GM12878 (cell line): Measurements from ENCODE around the gene KCNQ1OT1. TPM values are rescaled to one million over a fixed set of nuclear protein-coding genes. Genes with fewer than 3 reads are reported as not detected.

Experiments
- ATAC-seq: fragments of 200-7000 bp; cut with Tn5 transposase; 3 replicates; pipeline ENCODE4 v1.9.1; 2020; ENCODE audit warnings: mild to moderate bottlenecking, moderate library complexity
- BruUV-seq: library from RNA; stranded (reverse); fragments of 400-500 nt; replicated peaks from 2 replicates; lab custom pipeline; 2021; lab: Mats Ljungman, UMichigan
- CTCF ChIA-PET: fragments of 300-600 bp; sonication (Branson Sonifier 250); formaldehyde crosslinking; extraction: SDS; loops from one replicate; lab custom pipeline; 2021; ENCODE audit warnings: inconsistent platforms; lab: Yijun Ruan, JAX
- POLR2A ChIA-PET: fragments of 350-600 bp; formaldehyde crosslinking; extraction: SDS; loops from one replicate; lab custom pipeline; 2021; ENCODE audit warnings: inconsistent platforms; lab: Charles Lee
- RAD21 ChIA-PET: fragments of 300-600 bp; sonication (Branson Sonifier 250); formaldehyde crosslinking; loops from one replicate; lab custom pipeline; 2023; ENCODE audit warnings: antibody characterized with exemption; ENCODE audit not compliant: unreplicated experiment; lab: Charles Lee
- SMC1A ChIA-PET: fragments of 300-600 bp; sonication (Branson Sonifier 250); formaldehyde crosslinking; loops from one replicate; lab custom pipeline; 2023; ENCODE audit not compliant: unreplicated experiment, uncharacterized antibody; lab: Charles Lee
- DNase-seq: peaks from one replicate; pipeline ENCODE4 v3.0.0-alpha.2; 2011; ENCODE audit warnings: low read depth, low spot score
- FAIRE-seq: peaks from 3 replicates; lab custom pipeline; 2011; peaks lifted over from hg19 to GRCh38; lab: Jason Lieb, UNC
- H2AFZ ChIP-seq: 2 replicates; pipeline ENCODE4 v1.6.0; 2011; ENCODE audit warnings: low read depth, low read length, control low read depth; ENCODE audit not compliant: control insufficient read depth
- H3K27ac ChIP-seq: 2 replicates; pipeline ENCODE4 v1.5.1; 2011; ENCODE audit warnings: control low read depth; ENCODE audit not compliant: control insufficient read depth, insufficient read depth
- H3K27me3 ChIP-seq, 2 experiments: replicated peaks in 1 of 2; 2 replicates each; pipeline versions ENCODE4 v1.6.0 to v1.6.1; 2011; ENCODE audit warnings: low read length in 1 of 2; ENCODE audit not compliant: control insufficient read depth in 2 of 2, insufficient read depth in 2 of 2
- H3K36me3 ChIP-seq, 2 experiments: 2 replicates each; pipeline ENCODE4 v1.5.1; 2011; ENCODE audit warnings: low read length in 1 of 2; ENCODE audit not compliant: control insufficient read depth in 2 of 2, insufficient read depth in 2 of 2
- H3K4me1 ChIP-seq: 2 replicates; pipeline ENCODE4 v1.6.1; 2011; ENCODE audit warnings: mild to moderate bottlenecking, low read length, moderate library complexity, mixed read lengths; ENCODE audit not compliant: control insufficient read depth, insufficient read depth
- H3K4me2 ChIP-seq: 2 replicates; pipeline ENCODE4 v1.6.0; 2011; ENCODE audit warnings: control low read depth; ENCODE audit not compliant: control insufficient read depth, insufficient read depth
- H3K4me3 ChIP-seq: fragments of 200-600 bp; sonication (generic); 2 replicates; pipeline ENCODE4 v1.5.1; 2016
- H3K79me2 ChIP-seq: 2 replicates; pipeline ENCODE4 v1.6.0; 2011; ENCODE audit warnings: low read length; ENCODE audit not compliant: control insufficient read depth, insufficient read depth
- H3K9ac ChIP-seq: 2 replicates; pipeline ENCODE4 v1.8.0; 2011; ENCODE audit warnings: low read length, control low read depth, mixed read lengths; ENCODE audit not compliant: control insufficient read depth, insufficient read depth
- H3K9me3 ChIP-seq: replicated peaks from 3 replicates; pipeline ENCODE4 v1.5.1; 2011; ENCODE audit warnings: mild to moderate bottlenecking, low read length; ENCODE audit not compliant: control insufficient read depth, insufficient read depth
- H4K20me1 ChIP-seq: 2 replicates; pipeline ENCODE4 v1.6.0; 2011; ENCODE audit not compliant: control insufficient read depth, insufficient read depth
- MAX ChIP-seq: IDR thresholded peaks from 2 replicates; pipeline ENCODE4 v1.6.1; 2012; ENCODE audit warnings: low read depth, low read length, improper control_type of control experiment
- ZNF592 ChIP-seq: fragments of 450-650 bp; IDR thresholded peaks from 2 replicates; pipeline ENCODE4 v1.6.1; 2017; ENCODE audit warnings: mild to moderate bottlenecking, moderate library complexity
- WGBS: methylation state at CpG from one replicate; pipeline ENCODE4 v1.1.6; 2016; ENCODE audit warnings: low lambda C conversion rate; ENCODE audit not compliant: insufficient replicate concordance, insufficient coverage; ENCODE audit errors: missing lambda C conversion rate; 5-methylcytosine and 5-hydroxymethylcytosine counted together
- in situ Hi-C: fragments of 300-500 bp; cut with MboI; formaldehyde crosslinking; loops from 9 replicates; pipeline ENCODE4 v1.14.3; 2018; ENCODE audit warnings: mixed read lengths
- intact Hi-C: fragments of 100-400 bp; cut with micrococcal nuclease; formaldehyde crosslinking; loops from one replicate; pipeline ENCODE4 v1.14.2; 2022; ENCODE audit not compliant: unreplicated experiment
- polyA plus RNA-seq, 11 experiments: library from polyadenylated mRNA; depleted of rRNA in 4 of 11; unstranded in 6 of 11; stranded (reverse) in 5 of 11; fragments of >200 nt; fragmentation: Nextera tagmentation in 4 of 11; fragmentation: Illumina TruSeq in 1 of 11; extraction: Ambion mirVana in 4 of 11; extraction: Trizol in 1 of 11; gene quantifications; 1 replicate in 1 of 11; 2 replicates in 10 of 11; pipeline versions ENCODE4 v1.2.1 to v1.2.3, GENCODE V29; 2011 to 2016; ENCODE audit warnings: inconsistent platforms in 2 of 11, missing spikeins in 2 of 11, low read depth in 1 of 11
- total RNA-seq, 4 experiments: library from RNA; depleted of rRNA in 3 of 4; stranded (reverse); fragments of >200 nt in 3 of 4; fragmentation: Illumina TruSeq in 1 of 4; extraction: Trizol in 1 of 4; gene quantifications; 2 replicates each; pipeline versions ENCODE4 v1.2.1 to v1.2.3, GENCODE V29; 2013 to 2021

Gene KCNQ1OT1
- total and polyA plus RNA-seq, 10 of the 15 experiments (the other 5 are each of a cell fraction or from before 2014, with no cell fraction given): 0.02 to 1.6 (median 0.41) TPM

GRCh38 chr11:2590131-2590964, 109.4 kb downstream of the KCNQ1OT1 start:
- Histone ChIP-seq H3K27me3 (no peaks in the 10 kb centered on the region), H3K4me2 (no peak overlapping the region), H3K4me3 (no peak overlapping the region), H3K79me2 (no peaks in the 10 kb centered on the region), H3K27ac (no peak overlapping the region), H2AFZ (no peak overlapping the region), H3K9me3 (no peaks in the 10 kb centered on the region), H4K20me1 (no peaks in the 10 kb centered on the region), H3K4me1 (no peaks in the 10 kb centered on the region), H3K9ac (no peak overlapping the region), H3K36me3 (no peaks in the 10 kb centered on the region)
- FAIRE-seq: no peak
- ChIA-PET SMC1A (no interaction called here), RAD21 (no interaction called here), CTCF (no interaction called here), POLR2A (no interaction called here)
- TF ChIP-seq MAX (no peak), ZNF592 (no peak)
- no TSS peak for BruUV-seq
- in situ Hi-C loops (no loop called here), intact Hi-C loops (no loop called here)
- ATAC-seq: no peak
- no peak for DNase-seq
- 14% methylated on average over 13 of the region's 13 CpGs for whole genome bisulfite sequencing
